OCI-LY7 (cell line): ENCODE results near the gene FADS6. TPM values are rescaled to one million over a fixed set of nuclear protein-coding genes. Genes with fewer than 3 reads are reported as not detected.
"Not testable (repeated sequence)": the region's sequence is repeated elsewhere in the genome, so short reads cannot be mapped to it uniquely, and the experiment has no call there.

Source experiments
- BruUV-seq: library from RNA; stranded (reverse); fragments of 400-500 nt; replicated peaks from 2 replicates; lab custom pipeline; 2021; lab: Mats Ljungman, UMichigan
- CTCF ChIA-PET: fragments of 300-600 bp; sonication (Branson Sonifier 250); formaldehyde crosslinking; loops from one replicate; lab custom pipeline; 2022; ENCODE audit warnings: antibody characterized with exemption; ENCODE audit not compliant: unreplicated experiment; lab: Charles Lee
- POLR2A ChIA-PET: fragments of 300-600 bp; sonication (Branson Sonifier 250); formaldehyde crosslinking; loops from one replicate; lab custom pipeline; 2022; ENCODE audit warnings: antibody characterized with exemption; lab: Charles Lee
- DNase-seq: peaks from one replicate; pipeline ENCODE4 v3.0.0-alpha.2; 2015; ENCODE audit warnings: low spot score
- H2AFZ ChIP-seq: fragments of 200-600 bp; sonication (generic), shearing (Covaris generic); 2 replicates; pipeline ENCODE4 v1.6.1; 2014; ENCODE audit warnings: mild to moderate bottlenecking, antibody characterized with exemption, low read length, moderate library complexity
- H3K27ac ChIP-seq: fragments of 200-600 bp; sonication (generic); 2 replicates; pipeline ENCODE4 v1.5.1; 2014; ENCODE audit warnings: mixed run types, low read depth, mild to moderate bottlenecking, moderate library complexity, low read length, inconsistent platforms; ENCODE audit not compliant: poor library complexity, severe bottlenecking
- H3K36me3 ChIP-seq: fragments of 200-600 bp; sonication (generic); 2 replicates; pipeline ENCODE4 v1.6.1; 2014; ENCODE audit warnings: mild to moderate bottlenecking, antibody characterized with exemption, low read length, moderate library complexity, mixed read lengths; ENCODE audit not compliant: insufficient read depth
- H3K4me1 ChIP-seq: fragments of 200-600 bp; sonication (generic); 2 replicates; pipeline ENCODE4 v1.5.1; 2014; ENCODE audit warnings: mild to moderate bottlenecking, low read length; ENCODE audit not compliant: insufficient read depth, poor library complexity, severe bottlenecking
- H3K4me2 ChIP-seq: fragments of 200-600 bp; sonication (generic); 2 replicates; pipeline ENCODE4 v1.6.1; 2014; ENCODE audit warnings: mild to moderate bottlenecking, low read length
- H3K4me3 ChIP-seq: fragments of 200-600 bp; sonication (generic); 2 replicates; pipeline ENCODE4 v1.5.1; 2014; ENCODE audit warnings: mild to moderate bottlenecking, low read depth, low read length; ENCODE audit not compliant: poor library complexity, severe bottlenecking
- H3K79me2 ChIP-seq: fragments of 200-600 bp; sonication (generic); 2 replicates; pipeline ENCODE4 v1.6.1; 2016; ENCODE audit warnings: low read depth, mild to moderate bottlenecking, low read length, moderate library complexity, mixed read lengths; ENCODE audit not compliant: insufficient read depth
- H3K9me2 ChIP-seq: fragments of 200-600 bp; sonication (generic); 2 replicates; pipeline ENCODE4 v1.6.1; 2016; ENCODE audit warnings: mild to moderate bottlenecking, low read length, mixed read lengths; ENCODE audit not compliant: insufficient read depth
- H3K9me3 ChIP-seq: fragments of 200-600 bp; sonication (generic); 2 replicates; pipeline ENCODE4 v1.6.1; 2014; ENCODE audit warnings: mild to moderate bottlenecking, mixed run types, low read length, mixed read lengths
- H4K20me1 ChIP-seq: fragments of 200-600 bp; sonication (generic); 2 replicates; pipeline ENCODE4 v1.6.1; 2014; ENCODE audit warnings: mild to moderate bottlenecking, antibody characterized with exemption, low read length, moderate library complexity, mixed read lengths; ENCODE audit not compliant: insufficient read depth
- CTCF ChIP-seq: fragments of 200-600 bp; sonication (generic); conservative IDR thresholded peaks from 2 replicates; pipeline ENCODE4 v1.5.1; 2014; ENCODE audit warnings: mild to moderate bottlenecking, antibody characterized with exemption, low read length, moderate library complexity, mixed read lengths
- EZH2phosphoT487 ChIP-seq: fragments of 200-600 bp; sonication (generic); IDR thresholded peaks from 2 replicates; pipeline ENCODE4 v1.6.1; 2018; ENCODE audit warnings: low read depth, borderline replicate concordance, mild to moderate bottlenecking, mixed run types, antibody characterized with exemption, low read length, moderate library complexity, mixed read lengths
- intact Hi-C: fragments of 100-400 bp; cut with micrococcal nuclease; formaldehyde crosslinking; loops from one replicate; pipeline ENCODE4 v1.10.0; 2022; ENCODE audit not compliant: unreplicated experiment
- total RNA-seq, 2 experiments: library from RNA; depleted of rRNA in 1 of 2; stranded (reverse); fragments of >200 nt in 1 of 2; shearing (Covaris generic) in 1 of 2; gene quantifications; 2 replicates each; pipeline ENCODE4 v1.2.3, GENCODE V29; 2014 to 2022

FADS6 gene
- total RNA-seq, 2 experiments from 2014 or later, result not detected

GRCh38 chr17:74870512-74870911, 22.9 kb downstream of the FADS6 start:
- Histone ChIP-seq H3K9me2 (no peaks in the 10 kb centered on the region), H3K4me1 (peaks cover 32% of the 10 kb centered on the region), H2AFZ (no peak overlapping the region), H3K4me3 (no peak overlapping the region), H3K9me3 (no peaks in the 10 kb centered on the region), H3K36me3 (no peaks in the 10 kb centered on the region), H3K27ac (no peak overlapping the region), H3K79me2 (no peaks in the 10 kb centered on the region), H4K20me1 (no peaks in the 10 kb centered on the region), H3K4me2 (no peak overlapping the region)
- BruUV-seq, result no TSS peak
- TF ChIP-seq EZH2phosphoT487, result no peak
- TF ChIP-seq CTCF, result no peak
- no peak for DNase-seq
- ChIA-PET POLR2A (interaction anchor here (0.6 to 1.0 kb wide), 6 partner anchors 13 to 179 kb away, joined by 3 to 6 read pairs (median 4); a partner anchor contains a TSS), CTCF (interaction anchor here (0.7 kb wide), 1 partner anchor 37 kb away, joined by 3 read pairs; no protein-coding TSS in a partner anchor)
- intact Hi-C loops, result no loop called here

- H3K4me2 ChIP-seq, H3K4me3 ChIP-seq, H4K20me1 ChIP-seq, H3K9me2 ChIP-seq, H3K79me2 ChIP-seq, H3K9me3 ChIP-seq, intact Hi-C loops, H2AFZ ChIP-seq, DNase-seq, H3K36me3 ChIP-seq, H3K27ac ChIP-seq, BruUV-seq: not testable (repeated sequence)
- CTCF ChIA-PET, result interaction anchor here (0.7 to 1.1 kb wide), 2 partner anchors 37 to 79 kb away, joined by 3 to 5 read pairs; no protein-coding TSS in a partner anchor
- POLR2A ChIA-PET, result interaction anchor here (0.6 kb wide), 1 partner anchor 134 kb away, joined by 6 read pairs; no protein-coding TSS in a partner anchor
- H3K4me1 ChIP-seq, result peaks cover 32% of the 10 kb centered on the region
These were observed 23.4 kb downstream of the FADS6 start for GRCh38 chr17:74870028-74870427.

GRCh38 chr17:74868908-74869255, 24.6 kb downstream of the FADS6 start:
- no peak for TF ChIP-seq CTCF
- TF ChIP-seq EZH2phosphoT487, result no peak
- Histone ChIP-seq H2AFZ (no peak overlapping the region), H3K36me3 (no peaks in the 10 kb centered on the region), H3K4me2 (no peak overlapping the region), H3K9me3 (no peaks in the 10 kb centered on the region), H4K20me1 (no peaks in the 10 kb centered on the region), H3K9me2 (no peaks in the 10 kb centered on the region), H3K79me2 (no peaks in the 10 kb centered on the region), H3K27ac (no peak overlapping the region), H3K4me3 (no peak overlapping the region), H3K4me1 (peaks cover 24% of the 10 kb centered on the region)
- no TSS peak for BruUV-seq
- DNase-seq, result no peak
- intact Hi-C loops, result no loop called here
- ChIA-PET CTCF (interaction anchor here (0.9 kb wide), 1 partner anchor 77 kb away, joined by 5 read pairs; no protein-coding TSS in a partner anchor), POLR2A (interaction anchor here (1.2 kb wide), 1 partner anchor 37 kb away, joined by 3 read pairs; no protein-coding TSS in a partner anchor)
